MM.1S (cell line): ENCODE data around the gene IFI27L2.

Experiments used
- CTCF ChIP-seq: fragments of 300-600 bp; sonication (generic); IDR thresholded peaks from 2 replicates; pipeline ENCODE4 v1.5.1; 2016; ENCODE audit warnings: antibody characterized with exemption, low read length, mixed read lengths
- EZH2 ChIP-seq: fragments of 300-600 bp; sonication (generic); optimal IDR thresholded peaks from 2 replicates; pipeline ENCODE3; 2017; ENCODE audit warnings: low read depth, mild to moderate bottlenecking, antibody characterized with exemption, low read length, mixed read lengths

DNA sequence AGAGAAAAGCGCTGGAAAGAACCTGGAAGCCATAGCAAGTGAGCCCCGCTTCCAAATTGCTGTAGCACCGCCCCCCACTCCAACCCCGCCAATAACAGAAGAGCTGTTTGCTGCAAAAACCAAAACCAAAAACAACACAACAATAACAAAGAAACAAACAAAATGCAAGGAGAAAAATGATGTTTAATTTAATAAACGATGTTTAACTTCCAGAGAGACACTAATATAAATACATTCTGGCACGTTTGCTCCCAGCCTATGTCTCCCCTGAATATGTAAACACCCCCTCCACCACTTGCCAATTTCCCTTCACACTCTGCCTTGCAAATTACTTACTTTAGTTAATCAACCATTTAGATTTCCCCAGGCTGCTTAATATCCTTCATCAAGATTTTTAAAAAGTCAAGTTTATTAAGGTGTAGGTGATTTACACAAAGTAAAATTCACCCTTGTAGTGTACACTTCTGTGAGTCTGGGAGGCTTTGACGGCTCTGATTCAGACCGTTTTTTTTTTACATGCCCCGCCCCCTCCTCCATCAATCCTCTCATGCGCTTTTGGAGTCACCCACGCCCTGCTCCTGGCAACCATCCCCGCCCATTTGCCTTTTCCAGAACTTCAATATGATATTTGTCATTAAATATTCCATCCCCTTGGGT is 482 bp upstream of the IFI27L2 start:
- TF ChIP-seq CTCF (no peak), EZH2 (no peak)
